CD4-positive, alpha-beta T cell treated with Interleukin-15 for 4 hours (primary cell): ENCODE data around the gene H1-8.
A peak's percentile ranks its signal among the peaks of the same experiment; 100 is the strongest.

Experiments used
- DNase-seq: peaks from one replicate; pipeline ENCODE4 v3.0.0-alpha.2; 2020; ENCODE audit warnings: low spot score

H1-8 gene

GRCh38 chr3:129574206-129574605 lies 31.2 kb downstream of the H1-8 start:
- DNase-seq = no peak

GRCh38 chr3:129575233-129575996 lies 32.4 kb downstream of the H1-8 start:
- DNase-seq = no peak

DNA sequence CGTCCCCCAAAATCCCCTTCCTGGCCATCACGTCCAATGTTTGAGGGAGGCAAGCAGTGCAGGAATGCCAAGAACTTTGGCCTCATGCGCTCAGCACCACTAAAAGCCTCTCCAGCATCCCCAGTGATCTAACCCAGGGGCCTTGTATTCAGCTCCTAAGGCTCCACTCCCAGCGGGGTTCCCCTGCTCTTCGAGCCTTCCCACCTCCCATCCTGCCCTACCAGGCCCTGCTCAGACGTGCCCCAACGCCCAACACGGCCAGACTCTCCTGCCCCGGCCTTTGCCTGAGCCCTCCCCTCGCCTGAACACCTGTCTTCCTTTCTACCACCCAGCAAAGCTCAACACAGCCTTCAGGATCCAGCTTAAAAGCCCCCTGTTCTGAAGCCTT lies 33.0 kb downstream of the H1-8 start:
- no peak for DNase-seq

DNA sequence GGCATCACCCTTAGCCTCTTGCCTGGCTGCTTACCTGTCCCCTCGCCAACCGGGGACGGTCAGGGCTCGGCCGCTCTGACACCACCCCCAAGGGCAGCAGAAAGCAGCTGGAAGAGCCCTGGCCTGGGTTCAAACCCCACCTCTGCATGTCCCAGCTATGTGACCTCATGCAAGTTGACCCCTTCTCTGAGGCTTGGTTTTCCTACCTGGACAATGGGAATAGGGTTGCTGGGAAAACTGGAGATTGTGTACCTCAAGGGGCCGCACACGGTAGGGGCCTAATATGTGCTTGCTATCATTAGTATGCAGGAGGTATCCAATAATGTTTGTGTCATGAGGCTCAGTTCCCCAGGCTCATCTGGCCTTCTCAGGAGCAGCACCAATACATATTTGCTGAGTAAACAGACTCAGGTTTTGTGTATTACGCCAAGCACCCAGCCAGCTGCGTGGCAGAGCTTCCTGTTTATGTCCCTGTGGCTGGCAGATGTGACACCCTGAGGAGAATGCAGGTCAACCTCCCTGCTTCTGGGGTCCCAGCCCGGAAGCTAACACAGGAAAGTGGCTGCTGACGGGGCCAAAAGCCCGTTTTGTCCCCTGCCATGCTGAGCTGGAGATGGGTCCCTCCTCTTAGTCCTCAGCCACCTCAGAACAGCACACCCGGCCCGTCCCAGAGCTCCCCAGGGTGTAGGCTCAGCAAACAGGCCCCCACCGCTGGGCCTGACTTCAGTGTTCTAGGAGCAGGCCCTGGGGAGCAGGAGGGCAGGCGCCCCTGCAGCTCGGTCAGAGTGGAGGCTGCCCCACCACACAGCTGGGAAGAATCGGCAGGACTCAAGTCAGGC lies 33.8 kb downstream of the H1-8 start:
- peak; percentile 63 for DNase-seq

- no peak for DNase-seq
These were observed 34.4 kb downstream of the H1-8 start for GRCh38 chr3:129577366-129577765.

DNA sequence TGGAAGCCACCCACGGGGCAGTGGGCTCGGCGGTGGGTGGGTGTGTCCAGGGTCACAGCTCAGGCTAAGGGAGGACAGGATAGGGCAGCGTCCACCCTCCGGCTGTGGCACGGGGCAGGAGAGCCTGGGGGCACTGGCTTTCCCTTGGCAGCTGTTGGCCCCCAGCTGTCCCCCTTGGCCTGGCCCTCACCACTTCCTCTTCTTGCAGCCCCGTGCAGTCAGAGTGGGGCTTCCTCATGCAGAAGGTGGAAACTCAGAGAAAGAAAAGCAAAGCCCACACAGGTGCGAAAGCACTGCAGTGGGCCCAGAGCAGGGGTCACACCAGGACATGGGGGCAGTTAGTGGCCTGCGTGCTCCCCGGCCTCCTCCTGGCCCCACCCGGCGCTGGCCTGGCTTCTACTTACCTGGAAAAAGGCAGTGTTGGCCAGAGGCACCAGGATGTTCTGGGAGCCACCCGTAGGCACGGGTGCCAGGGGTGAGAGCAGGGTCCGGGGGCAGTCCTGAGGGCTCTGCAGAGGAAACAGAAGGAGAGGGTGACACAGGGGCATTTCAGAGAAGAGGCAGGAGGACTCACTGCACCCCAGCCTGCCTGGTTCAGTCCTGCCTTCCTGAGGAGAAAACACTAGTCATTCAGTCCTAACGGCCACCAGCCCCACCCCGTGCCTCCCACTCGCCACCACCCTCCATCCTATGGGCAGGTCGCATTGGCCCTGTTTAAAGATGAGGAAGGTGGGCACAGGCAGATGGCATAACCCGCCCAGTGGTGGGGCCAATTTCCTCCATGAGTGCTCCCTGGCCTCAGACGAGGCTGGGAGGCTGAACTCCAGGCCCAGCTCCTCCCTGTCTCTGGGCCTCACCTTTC lies 35.2 kb downstream of the H1-8 start:
- DNase-seq = no peak

GRCh38 chr3:129579991-129580390 lies 37.0 kb downstream of the H1-8 start:
- no peak for DNase-seq

GRCh38 chr3:129581623-129582022 lies 38.6 kb downstream of the H1-8 start:
- no peak for DNase-seq

DNA sequence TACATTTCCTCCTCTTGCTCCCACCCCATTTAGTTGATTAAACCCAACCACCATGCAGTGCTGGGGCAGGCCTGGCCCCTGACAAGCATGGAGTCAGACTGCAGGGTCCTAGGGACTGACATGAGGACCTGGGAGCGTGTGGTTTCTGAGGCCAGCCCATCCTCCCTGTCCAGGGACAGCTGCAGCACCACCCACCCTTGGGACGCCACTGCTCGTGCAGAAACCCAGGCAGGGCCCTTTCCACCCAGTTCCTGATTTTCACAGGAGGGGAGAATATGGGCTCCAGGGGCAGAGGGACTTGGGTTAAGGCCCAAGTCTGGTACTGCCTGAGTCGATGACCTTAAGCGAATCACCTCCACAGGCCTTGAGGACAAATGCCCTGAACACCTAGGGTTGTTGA lies 39.8 kb downstream of the H1-8 start:
- no peak for DNase-seq

GRCh38 chr3:129583289-129583688 lies 40.3 kb downstream of the H1-8 start:
- no peak for DNase-seq

GRCh38 chr3:129584631-129585030 lies 41.7 kb downstream of the H1-8 start:
- no peak for DNase-seq

DNA sequence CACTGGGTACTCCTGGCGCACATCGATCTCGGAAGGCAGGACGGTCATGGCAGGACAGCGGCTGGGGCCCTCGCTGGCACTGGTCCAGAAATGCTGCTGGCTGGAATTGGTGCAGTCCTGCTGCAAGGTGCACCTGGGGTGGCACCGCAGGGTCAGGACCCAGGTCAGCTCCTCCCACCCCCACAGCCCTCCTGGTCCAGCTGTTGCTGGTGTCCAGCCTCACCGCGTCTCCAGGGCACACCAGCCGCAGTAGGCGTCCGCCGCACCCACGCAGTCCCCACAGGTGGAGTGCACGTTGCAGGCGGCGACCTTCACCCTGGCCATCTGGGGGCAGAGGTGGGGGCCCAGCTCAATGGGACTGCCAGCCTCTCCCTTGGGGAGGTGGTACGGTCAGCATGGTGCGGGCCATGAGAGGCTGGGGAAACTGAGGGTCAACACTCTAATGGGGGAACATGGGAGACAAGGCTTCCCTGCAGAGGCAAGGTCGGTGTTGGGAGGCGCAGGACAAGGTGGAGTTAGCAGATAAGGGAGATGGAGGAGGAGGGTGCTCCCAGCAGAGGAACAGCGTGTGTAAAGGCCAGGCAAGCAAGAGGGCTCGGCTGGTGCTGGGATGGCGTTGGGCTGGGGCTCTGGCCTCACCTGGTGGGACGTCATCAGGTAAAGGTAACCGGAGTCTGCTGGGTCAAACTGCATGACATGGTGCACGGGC lies 43.1 kb downstream of the H1-8 start:
- DNase-seq = no peak

DNA sequence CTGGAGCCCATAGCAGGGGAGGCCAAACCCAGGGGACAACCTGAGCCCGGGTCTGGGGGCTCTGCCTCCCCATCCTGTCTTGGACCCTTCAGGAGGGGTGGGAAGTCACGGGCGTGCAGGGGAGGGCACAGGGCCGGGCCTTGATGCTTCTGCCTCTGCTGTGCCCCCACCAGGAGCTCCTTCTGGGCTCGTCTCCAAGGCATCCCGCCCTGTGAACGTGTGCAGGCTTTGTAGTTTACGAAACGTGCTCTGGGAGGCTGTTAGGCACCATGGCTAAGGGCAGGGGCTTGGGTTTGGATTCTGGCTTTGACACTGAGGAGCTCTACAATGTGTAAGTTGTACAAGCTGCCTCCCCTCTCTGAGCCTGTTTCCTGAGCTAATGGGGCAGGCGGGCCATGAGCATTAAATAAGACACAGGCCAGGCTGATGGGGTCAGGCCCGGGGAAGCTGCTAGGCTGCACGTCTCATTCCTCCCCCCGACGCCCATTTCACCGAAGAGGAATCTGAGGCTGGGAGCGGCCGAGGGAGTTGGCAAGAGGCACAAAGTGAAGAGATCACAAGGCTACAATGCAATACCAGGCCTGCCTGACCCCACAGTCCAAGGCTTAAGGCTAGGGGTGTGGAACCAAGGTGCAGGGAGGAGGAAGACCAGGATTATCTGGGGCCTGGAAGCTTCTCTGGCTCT lies 43.9 kb downstream of the H1-8 start:
- no peak for DNase-seq

DNA sequence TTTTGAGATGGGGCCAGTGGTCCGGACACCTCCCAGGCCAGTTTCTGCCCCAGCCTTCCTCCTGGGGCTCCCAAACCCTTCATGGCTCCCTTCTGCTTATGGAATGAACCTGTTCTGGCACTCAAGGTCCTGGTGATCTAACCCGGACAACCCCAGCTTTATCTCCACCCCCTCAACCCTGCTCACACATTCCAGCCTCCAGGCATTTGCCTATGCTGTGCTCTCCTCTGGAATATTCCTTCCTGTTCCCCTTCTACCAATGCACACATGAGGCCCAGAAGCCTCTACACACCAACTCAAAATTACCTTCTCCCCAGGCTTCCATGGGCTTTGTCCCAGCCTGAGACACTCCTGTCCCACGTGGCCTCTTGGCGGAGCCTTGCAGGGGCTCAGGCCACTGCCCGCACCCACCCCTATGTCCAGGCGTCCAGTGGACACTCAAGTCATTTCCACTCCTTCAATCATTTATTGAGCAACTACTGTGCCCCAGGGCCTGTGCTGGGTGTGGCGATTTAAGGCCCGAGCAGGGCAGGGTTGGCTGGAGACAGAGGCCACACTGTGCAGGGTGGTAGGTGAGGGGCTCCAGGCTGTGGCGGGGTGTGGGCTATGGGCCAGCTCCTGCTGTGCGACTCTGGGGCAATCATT lies 44.7 kb downstream of the H1-8 start:
- DNase-seq = no peak

DNA sequence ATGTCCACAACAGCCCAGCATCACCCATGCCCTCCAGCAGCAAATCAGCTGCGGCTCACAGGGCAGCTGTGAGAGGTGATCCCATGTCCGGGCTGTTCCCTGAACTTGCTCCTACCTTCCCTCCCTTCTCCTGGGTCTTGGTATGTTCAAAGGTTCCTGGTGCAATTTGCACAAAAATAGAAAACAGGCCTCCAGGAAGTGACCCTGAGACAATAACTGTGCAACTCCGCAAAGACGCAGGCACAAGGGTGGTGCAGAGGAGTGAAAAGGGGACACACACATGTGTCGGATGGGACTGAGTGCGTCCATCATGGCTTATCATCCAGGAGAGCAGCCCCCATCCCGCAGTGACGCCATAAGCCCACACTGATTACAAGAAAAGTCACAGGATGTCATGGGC lies 47.2 kb downstream of the H1-8 start:
- DNase-seq = no peak

- no peak for DNase-seq
These were observed 49.0 kb downstream of the H1-8 start for GRCh38 chr3:129591932-129592331.

DNA sequence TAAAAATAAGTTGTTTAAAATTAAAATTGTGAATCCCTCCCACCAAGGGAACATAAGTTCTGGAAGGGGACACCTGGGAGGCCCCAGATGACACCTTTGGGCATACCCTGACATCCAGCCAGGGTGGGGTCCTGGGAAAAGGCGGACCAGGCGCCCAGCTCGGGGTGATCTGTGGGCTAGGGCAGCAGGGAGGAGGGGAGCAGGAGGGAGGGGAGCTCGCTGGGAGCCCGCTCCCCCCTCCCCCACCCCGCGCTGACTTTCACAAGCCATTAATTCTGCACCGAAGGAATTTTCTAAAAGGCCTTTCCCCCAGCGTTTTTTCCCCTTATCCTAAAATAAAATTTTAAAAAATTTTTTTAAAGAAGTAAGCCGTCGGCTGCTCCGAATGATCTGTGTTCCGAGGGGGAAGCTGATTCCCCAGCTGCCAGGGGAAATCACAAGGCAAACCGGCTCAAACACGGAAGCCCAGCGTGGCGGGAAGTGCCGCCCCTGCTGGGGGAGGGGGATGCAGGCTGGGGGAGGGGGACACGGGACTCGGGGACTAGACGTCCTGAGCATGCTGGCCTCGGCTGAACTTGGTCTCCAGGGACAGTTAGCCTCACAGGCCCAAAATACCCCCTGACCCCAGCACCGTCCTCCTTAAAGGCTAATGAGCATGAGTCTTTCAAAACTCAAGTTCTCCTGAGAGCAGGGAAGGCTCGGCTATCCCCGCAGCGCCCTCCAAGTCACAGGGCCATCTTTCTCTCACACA lies 49.6 kb downstream of the H1-8 start:
- no peak for DNase-seq

- DNase-seq = no peak
These were observed 50.2 kb downstream of the H1-8 start for GRCh38 chr3:129593230-129593594.

GRCh38 chr3:129593595-129594339 lies 50.8 kb downstream of the H1-8 start:
- DNase-seq = peak; percentile 37
